Stimulated activated naive CD4-positive, alpha-beta T cell treated with Interleukin-2 at 50 U/mL for 16 hours (primary cell): Measurements from ENCODE around the gene SLC45A2.

ENCODE experiments used
- DNase-seq: peaks from one replicate; lab custom pipeline; 2025; lab: John Stamatoyannopoulos, UW

SLC45A2 gene

GRCh38 chr5:34007201-34007620, 22.7 kb upstream of the SLC45A2 start:
- DNase-seq: no peak

DNA sequence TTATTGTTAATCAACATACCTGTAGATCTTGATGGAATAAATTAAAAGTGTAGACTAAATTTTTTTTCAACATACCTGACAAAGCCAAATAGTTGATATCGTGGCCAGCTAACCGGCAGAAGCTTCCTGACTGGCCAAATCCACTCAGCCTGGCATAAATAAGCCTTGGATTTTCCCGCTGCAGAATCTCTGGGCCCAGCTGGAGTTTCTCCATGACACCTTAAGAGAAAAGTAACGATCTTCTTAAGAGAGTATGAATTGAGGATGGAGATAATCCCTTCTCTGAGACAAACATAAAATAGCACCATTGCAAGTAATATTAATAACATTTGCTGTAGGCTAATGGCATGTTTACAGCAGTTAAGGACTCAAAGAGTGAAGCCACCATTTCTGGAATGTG, 21.2 kb upstream of the SLC45A2 start:
- no peak for DNase-seq

DNA sequence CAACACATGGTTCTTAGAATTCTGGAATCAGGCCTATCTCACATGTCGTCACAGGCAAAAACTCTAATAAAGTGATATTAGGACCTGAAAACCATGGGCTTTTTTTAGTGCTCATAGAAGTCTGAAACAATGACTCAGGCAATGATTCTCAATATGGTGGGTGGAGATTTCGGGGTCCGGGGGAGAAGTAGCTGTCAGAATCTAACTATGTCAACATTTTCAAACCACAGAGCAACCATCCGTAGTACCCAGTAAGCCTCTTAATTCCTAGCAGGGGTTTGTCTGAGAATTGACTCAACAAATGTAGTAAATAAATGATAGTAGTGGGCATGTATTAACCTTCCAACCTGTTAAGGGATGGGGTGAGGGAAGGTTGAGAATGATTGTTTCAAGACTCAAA, 20.7 kb upstream of the SLC45A2 start:
- DNase-seq: peak; percentile 16

GRCh38 chr5:34003941-34004340, 19.4 kb upstream of the SLC45A2 start:
- DNase-seq: no peak

DNA sequence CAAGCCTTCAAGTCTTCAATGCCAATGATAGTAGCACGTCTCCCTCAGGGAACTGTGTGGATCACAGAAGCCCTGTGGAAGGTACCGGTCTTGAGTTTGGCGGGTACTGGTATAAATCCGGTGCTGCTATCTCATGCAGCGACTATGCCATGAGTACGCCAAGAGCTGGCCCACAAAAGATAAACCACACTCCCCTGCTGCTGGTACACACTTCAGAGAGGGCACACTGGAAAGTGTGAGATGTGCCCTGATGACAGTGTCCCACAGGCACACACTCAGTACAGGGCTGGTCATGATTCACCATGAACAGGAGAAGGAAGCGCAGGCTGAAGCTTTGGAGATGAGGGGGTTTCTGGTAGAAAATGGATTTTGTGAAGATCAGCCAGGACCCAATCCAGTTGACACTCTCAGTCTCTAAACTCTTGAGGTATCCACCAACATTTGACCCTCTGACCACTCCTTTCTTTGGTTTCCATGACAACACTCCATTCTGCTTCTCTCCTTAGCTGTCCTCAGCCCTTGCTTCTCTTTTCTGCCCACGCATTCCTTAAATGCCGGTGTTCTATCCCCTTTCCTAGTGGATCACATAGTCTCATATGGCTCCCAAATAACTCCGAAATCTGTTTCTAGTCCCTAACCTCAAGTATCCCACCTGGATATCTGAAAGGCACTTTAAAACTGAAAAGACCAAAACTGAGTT, 18.3 kb upstream of the SLC45A2 start:
- no peak for DNase-seq

GRCh38 chr5:34001241-34001841, 16.8 kb upstream of the SLC45A2 start:
- DNase-seq: no peak

GRCh38 chr5:33999978-34000377, 15.5 kb upstream of the SLC45A2 start:
- DNase-seq: no peak

GRCh38 chr5:33997331-33997983, 13.0 kb upstream of the SLC45A2 start:
- DNase-seq: no peak

- no peak for DNase-seq
Observed at GRCh38 chr5:33995865-33996264, 11.4 kb upstream of the SLC45A2 start.

GRCh38 chr5:33994845-33995244, 10.4 kb upstream of the SLC45A2 start:
- no peak for DNase-seq

DNA sequence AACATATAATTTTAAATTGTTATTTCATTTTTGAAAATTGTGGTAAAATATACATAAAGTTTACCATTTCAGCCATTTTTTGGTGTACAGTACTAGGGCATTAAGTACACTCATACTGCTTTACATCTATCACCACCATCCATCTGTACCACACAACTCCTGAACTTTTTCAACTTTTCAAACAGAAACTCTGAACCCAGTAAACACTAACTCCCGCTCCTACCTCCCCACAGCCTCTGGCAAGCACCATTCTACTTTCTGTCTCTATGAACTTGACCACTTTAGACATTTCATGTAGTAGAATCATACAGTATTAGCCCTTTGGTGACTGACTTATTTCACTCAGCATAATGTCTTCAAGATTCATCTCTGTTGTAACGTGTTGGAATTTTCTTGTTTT, 8.4 kb upstream of the SLC45A2 start:
- no peak for DNase-seq

GRCh38 chr5:33985447-33985846, 954 bp upstream of the SLC45A2 start:
- no peak for DNase-seq

DNA sequence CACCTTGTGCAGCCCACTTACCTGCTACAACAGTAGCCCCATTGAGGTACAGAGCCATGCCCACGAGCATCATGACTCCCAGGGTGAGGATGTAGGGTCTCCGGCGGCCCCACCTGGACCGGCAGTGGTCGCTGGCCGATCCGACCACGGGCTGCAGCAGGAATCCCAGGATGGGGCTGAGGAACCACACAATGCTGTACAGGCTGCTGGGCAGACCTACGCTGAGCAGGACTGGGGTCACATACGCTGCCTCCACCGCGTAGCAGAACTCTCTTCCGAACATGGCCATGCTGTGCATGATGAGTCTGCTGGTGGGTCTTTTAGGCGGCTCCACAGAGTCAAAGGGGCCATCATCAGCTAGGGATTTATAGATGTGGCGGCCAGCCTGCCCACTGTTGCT, 315 bp downstream of the SLC45A2 start:
- no peak for DNase-seq

DNA sequence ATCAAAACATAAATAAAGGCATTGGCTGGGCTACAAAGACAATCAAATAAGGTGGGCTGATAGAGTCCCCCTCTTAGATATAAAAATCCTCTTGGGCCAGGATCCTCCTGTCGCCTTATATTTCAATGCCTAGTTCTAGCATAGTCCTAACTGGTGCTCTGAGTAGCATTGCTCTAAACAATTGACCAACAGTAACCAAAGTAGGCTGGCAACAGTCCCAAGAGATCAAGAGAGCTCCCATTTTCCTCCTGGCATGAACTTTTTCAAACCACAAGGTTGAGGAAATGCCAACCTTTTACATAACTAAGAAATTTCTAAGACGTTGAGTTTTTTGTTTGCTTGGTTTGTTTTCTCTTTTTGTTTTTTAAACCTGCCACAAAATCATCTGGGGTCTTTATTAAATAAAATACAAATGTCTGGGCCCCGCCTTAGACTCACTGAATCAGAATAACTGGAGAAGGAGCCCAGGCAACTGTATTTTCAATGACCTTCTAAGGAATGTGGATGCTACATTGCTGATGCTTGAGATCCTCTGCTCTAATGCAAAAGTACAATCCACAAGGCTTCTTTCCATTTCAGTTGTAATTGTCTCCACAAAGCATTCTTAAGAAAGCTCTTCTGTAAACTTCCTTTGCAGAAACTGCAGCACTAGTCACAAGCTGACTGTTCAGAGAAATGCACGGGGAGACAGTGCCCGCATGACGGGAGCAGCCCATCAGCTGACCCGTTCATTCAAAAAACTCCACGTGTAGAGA, 2.9 kb downstream of the SLC45A2 start:
- DNase-seq: no peak

GRCh38 chr5:33980030-33980429, 4.5 kb downstream of the SLC45A2 start:
- DNase-seq: no peak

DNA sequence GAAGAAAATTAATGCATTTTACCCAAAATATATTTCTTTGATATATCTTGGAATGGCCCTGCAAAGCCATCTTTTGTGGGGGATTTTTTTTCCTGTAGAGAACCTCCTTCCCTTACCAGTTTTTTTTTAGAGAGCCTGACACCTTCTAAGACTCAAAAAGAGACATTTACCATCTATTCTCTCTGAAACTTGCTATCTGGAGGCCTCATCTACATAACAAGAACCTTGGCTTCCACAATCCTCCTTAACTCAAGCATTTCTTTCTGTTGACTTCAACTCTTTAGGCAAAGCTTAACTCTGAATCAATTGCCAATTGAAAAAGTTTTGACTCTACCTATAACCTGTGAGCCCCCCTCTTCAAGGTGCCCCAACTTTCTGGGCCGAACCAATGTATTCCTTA, 6.2 kb downstream of the SLC45A2 start:
- DNase-seq: no peak

- no peak for DNase-seq
Observed at GRCh38 chr5:33976307-33976706, 8.2 kb downstream of the SLC45A2 start.

- DNase-seq: no peak
Observed at GRCh38 chr5:33975852-33976251, 8.6 kb downstream of the SLC45A2 start.

- DNase-seq: no peak
Observed at GRCh38 chr5:33973271-33973670, 11.2 kb downstream of the SLC45A2 start.

GRCh38 chr5:33969572-33970452, 14.7 kb downstream of the SLC45A2 start:
- no peak for DNase-seq

- no peak for DNase-seq
Observed at GRCh38 chr5:33968211-33969005, 16.1 kb downstream of the SLC45A2 start.
